ENCODE measurements around the gene C16orf54. TPM values are rescaled to one million over a fixed set of nuclear protein-coding genes. Genes with fewer than 3 reads are reported as not detected.
"Not testable (repeated sequence)": the region's sequence is repeated elsewhere in the genome, so short reads cannot be mapped to it uniquely, and the experiment has no call there.

Gene C16orf54
- total RNA-seq, 2 experiments from 2014 or later: 94.6 to 99.2 TPM

DNA sequence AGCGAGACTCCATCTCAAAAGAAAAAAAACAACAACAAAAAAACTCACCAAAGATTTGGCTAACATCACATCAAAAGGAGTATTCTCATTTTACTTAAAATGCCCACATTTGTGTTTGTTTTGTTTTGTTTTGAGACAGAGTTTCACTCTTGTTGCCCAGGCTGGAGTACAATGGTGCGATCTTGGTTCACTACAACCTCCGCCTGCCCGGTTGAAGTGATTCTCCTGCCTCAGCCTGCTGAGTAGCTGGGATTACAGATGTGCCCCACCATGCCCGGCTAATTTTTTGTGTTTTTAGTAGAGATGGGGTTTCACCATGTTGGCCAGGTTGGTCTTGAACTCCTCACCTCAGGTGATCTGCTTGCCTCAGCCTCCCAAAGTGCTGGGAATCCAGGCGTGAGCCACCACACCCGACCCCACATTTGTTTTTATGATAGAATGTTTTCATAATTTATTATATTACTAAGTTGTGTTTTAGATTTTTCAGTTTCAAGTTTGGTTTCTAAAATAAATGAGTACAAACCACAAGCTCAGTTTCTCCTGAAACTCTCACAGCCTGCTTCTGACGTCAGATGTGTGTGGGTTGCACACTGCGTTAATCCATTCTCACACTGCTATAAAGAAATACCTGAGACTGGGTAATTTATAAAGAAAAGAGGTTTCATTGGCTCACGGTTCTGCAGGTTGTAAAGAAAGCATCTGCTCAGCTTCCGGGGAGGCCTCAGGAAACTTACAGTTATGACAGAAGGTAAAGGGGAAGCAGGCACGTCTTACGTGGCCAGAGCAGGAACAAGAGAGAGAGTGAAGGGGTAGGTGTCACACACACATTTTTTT, 13.8 kb downstream of the C16orf54 start:
- peaks cover 16% of the 10 kb centered on the region for H3K27me3 Mint-ChIP-seq
- H3K4me1 Mint-ChIP-seq: peaks cover 39% of the 10 kb centered on the region

DNA sequence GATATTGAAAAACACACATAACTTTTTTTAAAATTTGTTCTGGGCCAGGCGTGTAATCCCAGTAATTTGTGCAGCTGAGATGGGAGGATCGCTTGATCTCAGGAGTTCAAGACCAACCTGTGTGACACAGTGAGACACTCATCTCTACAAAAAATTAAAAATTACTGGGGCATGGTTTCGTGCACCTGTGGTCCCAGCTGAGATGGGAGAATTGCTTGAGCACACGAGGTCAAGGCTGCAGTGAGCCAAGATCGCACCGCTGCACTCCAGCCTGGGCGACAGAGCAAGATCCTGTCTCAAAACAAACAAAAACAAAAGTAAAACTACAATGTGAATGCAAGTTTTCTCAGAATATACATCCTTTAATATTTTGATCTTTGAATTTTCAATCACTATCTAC, 15.1 kb downstream of the C16orf54 start:
- peaks cover 19% of the 10 kb centered on the region for H3K36me3 Mint-ChIP-seq (ENCODE audit: low read depth)
- no peak for DNase-seq
- ChIA-PET CTCF (interaction anchor here (0.5 to 2.4 kb wide), 6 partner anchors 8 to 118 kb away, joined by 3 to 10 read pairs (median 6); partner anchors contain the start of gene KIF22), POLR2A (interaction anchor here (0.8 to 5.2 kb wide), 5 partner anchors 8 to 74 kb away, joined by 3 to 35 read pairs (median 4); partner anchors contain the start of gene C16orf54)
- H3K9me3 Mint-ChIP-seq: peaks cover 5% of the 10 kb centered on the region
- peak overlapping the region; percentile 54 for H3K27ac Mint-ChIP-seq
- H3K4me1 Mint-ChIP-seq: peaks cover 32% of the 10 kb centered on the region
- no peak overlapping the region for H3K4me3 Mint-ChIP-seq
- peaks cover 16% of the 10 kb centered on the region for H3K27me3 Mint-ChIP-seq

More for the DNA sequence above, 13.8 kb downstream of the C16orf54 start:
- peak; percentile 56 for DNase-seq
- not testable (repeated sequence) for H3K4me3 Mint-ChIP-seq, H3K9me3 Mint-ChIP-seq
- CTCF ChIA-PET: interaction anchor here (0.5 to 2.4 kb wide), 8 partner anchors 9 to 116 kb away, joined by 3 to 10 read pairs (median 3); partner anchors contain the start of gene KIF22
- Mint-ChIP-seq H3K36me3 (ENCODE audit: low read depth) (peaks cover 30% of the 10 kb centered on the region), H3K27ac (peak overlapping the region; percentile 66)
- POLR2A ChIA-PET: interaction anchor here (0.6 to 5.2 kb wide), 7 partner anchors 13 to 76 kb away, joined by 3 to 35 read pairs (median 7); partner anchors contain the start of genes C16orf54 and KIF22

DNA sequence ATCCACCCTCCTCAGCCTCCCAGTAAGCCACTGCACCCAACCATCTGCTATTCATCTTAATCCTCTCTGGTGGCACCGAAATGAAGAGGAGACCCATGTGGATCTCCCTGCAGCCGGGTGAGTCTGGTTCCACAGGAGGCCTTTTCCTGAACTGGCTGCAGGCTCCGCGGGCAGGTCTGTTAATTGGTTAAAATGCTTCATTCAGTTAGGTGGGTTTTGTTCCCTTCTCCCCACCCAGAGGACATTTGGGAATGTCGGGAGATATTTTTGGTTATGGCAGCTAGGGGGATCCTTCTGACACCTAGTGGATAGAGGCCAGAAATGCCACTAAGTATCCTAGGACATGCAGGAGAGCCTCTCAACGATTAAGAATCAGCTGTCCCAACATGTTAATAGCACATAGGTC, 16.7 kb downstream of the C16orf54 start:
- H3K27me3 Mint-ChIP-seq: peaks cover 16% of the 10 kb centered on the region
- DNase-seq: no peak
- H3K36me3 Mint-ChIP-seq (ENCODE audit: low read depth): peaks cover 14% of the 10 kb centered on the region
- no peak overlapping the region for H3K27ac Mint-ChIP-seq
- peaks cover 30% of the 10 kb centered on the region for H3K4me1 Mint-ChIP-seq
- no peak overlapping the region for H3K4me3 Mint-ChIP-seq
- H3K9me3 Mint-ChIP-seq: peaks cover 5% of the 10 kb centered on the region
- CTCF ChIA-PET: interaction anchor here (0.7 to 2.4 kb wide), 10 partner anchors 9 to 361 kb away, joined by 3 to 9 read pairs (median 5); partner anchors contain the start of gene KIF22
- POLR2A ChIA-PET: interaction anchor here (0.9 to 2.4 kb wide), 4 partner anchors 10 to 75 kb away, joined by 3 to 9 read pairs (median 4); no protein-coding TSS in a partner anchor

GRCh38 chr16:29727452-29727851, 18.3 kb downstream of the C16orf54 start:
- no peak overlapping the region for H3K4me3 Mint-ChIP-seq
- no peak overlapping the region for H3K27ac Mint-ChIP-seq
- H3K27me3 Mint-ChIP-seq: peaks cover 16% of the 10 kb centered on the region
- peaks cover 24% of the 10 kb centered on the region for H3K4me1 Mint-ChIP-seq
- H3K9me3 Mint-ChIP-seq: peaks cover 2% of the 10 kb centered on the region
- DNase-seq: no peak
- ChIA-PET CTCF (interaction anchor here (0.5 to 2.1 kb wide), 3 partner anchors 27 to 1647 kb away, joined by 3 to 12 read pairs (median 3); no protein-coding TSS in a partner anchor), POLR2A (interaction anchor here (1.5 to 1.6 kb wide), 2 partner anchors 11 to 27 kb away, joined by 3 to 4 read pairs; no protein-coding TSS in a partner anchor)
- H3K36me3 Mint-ChIP-seq (ENCODE audit: low read depth): peaks cover 8% of the 10 kb centered on the region

- ChIA-PET POLR2A (interaction anchor here (1.5 to 1.6 kb wide), 2 partner anchors 12 to 27 kb away, joined by 3 to 4 read pairs; no protein-coding TSS in a partner anchor), CTCF (interaction anchor here (1.1 to 2.1 kb wide), 2 partner anchors 26 to 58 kb away, joined by 3 to 12 read pairs; no protein-coding TSS in a partner anchor)
- Mint-ChIP-seq H3K27ac (no peak overlapping the region), H3K27me3 (peaks cover 16% of the 10 kb centered on the region), H3K4me3 (no peak overlapping the region), H3K4me1 (peaks cover 19% of the 10 kb centered on the region), H3K9me3 (no peaks in the 10 kb centered on the region), H3K36me3 (ENCODE audit: low read depth) (peaks cover 5% of the 10 kb centered on the region)
- DNase-seq: no peak
Observed at GRCh38 chr16:29726845-29727377, 18.9 kb downstream of the C16orf54 start.

DNA sequence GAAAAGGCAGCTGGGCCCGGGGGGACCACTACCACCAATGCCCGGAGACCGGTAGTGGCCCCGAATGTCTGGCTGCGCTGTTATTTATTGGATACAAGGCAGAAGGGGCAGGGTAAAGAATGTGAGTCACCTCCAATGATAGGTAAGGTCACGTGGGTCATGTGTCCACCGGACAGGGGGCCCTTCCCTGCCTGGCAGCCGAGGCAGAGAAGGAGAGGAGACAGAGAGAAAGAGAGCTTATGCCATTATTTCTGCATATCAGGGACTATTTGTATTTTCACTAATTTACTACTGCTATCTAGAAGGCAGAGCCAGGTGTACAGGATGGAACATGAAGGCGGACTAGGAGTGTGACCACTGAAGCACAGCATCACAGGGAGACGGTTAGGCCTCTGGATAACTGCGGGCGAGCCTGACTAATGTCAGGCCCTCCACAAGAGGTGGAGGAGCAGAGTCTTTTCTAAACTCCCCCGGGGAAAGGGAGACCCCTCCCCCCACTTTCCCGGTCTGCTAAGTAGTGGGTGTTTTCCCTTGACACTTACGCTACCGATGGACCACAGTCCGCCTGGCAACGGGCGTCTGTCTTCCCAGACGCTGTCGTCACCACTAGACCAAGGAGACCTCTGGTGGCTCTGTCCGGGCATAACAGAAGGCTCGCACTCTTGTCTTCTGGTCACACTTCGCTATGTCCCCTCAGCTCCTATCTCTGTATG, 24.5 kb downstream of the C16orf54 start:
- not testable (repeated sequence) for H3K4me3 Mint-ChIP-seq

GRCh38 chr16:29720703-29721102, 25.1 kb downstream of the C16orf54 start:
- Mint-ChIP-seq H3K27ac (no peak overlapping the region), H3K4me3 (no peak overlapping the region), H3K36me3 (ENCODE audit: low read depth) (no peaks in the 10 kb centered on the region), H3K9me3 (no peaks in the 10 kb centered on the region), H3K4me1 (peaks cover 6% of the 10 kb centered on the region), H3K27me3 (no peaks in the 10 kb centered on the region)
- POLR2A ChIA-PET: interaction anchor here (0.9 kb wide), 1 partner anchor 18 kb away, joined by 3 read pairs; no protein-coding TSS in a partner anchor
- DNase-seq: no peak
- CTCF ChIA-PET: interaction anchor here (0.6 to 3.5 kb wide), 4 partner anchors 9 to 95 kb away, joined by 3 to 29 read pairs (median 4); no protein-coding TSS in a partner anchor

More for the DNA sequence above, 24.5 kb downstream of the C16orf54 start:
- H3K9me3 Mint-ChIP-seq; H3K36me3 Mint-ChIP-seq (ENCODE audit: low read depth); H3K27me3 Mint-ChIP-seq; H3K4me1 Mint-ChIP-seq; H3K27ac Mint-ChIP-seq; POLR2A ChIA-PET: not testable (repeated sequence)
- CTCF ChIA-PET: interaction anchor here (0.7 to 3.5 kb wide), 8 partner anchors 8 to 814 kb away, joined by 3 to 29 read pairs (median 4); partner anchors contain the start of genes C16orf54 and PAGR1
- peak; percentile 46 for DNase-seq

DNA sequence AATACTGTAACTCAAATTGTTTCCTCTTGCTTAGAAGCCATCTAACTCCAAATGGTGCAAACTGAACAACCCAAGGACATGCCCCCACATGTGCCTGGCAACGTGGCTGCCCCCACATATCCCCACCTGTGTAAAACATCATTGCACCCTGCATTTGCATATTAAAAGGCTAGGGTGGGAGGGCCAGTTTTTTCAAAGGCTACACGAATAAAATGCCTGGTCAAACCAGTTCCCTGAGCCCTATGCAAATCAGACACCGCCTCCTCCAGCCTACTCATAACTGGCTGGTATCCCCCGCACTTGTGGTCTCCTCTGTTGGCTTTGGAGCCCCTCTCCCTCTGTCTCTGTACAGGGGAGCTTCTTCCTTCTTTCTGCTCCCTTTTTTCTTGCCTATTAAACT, 26.7 kb downstream of the C16orf54 start:
- POLR2A ChIA-PET: no interaction called here
- DNase-seq: no peak
- no peaks in the 10 kb centered on the region for H3K9me3 Mint-ChIP-seq
- CTCF ChIA-PET: interaction anchor here (1.3 to 3.5 kb wide), 2 partner anchors 18 to 71 kb away, joined by 3 to 29 read pairs; no protein-coding TSS in a partner anchor
- no peak overlapping the region for H3K4me3 Mint-ChIP-seq
- no peak overlapping the region for H3K27ac Mint-ChIP-seq
- no peaks in the 10 kb centered on the region for H3K36me3 Mint-ChIP-seq (ENCODE audit: low read depth)
- peaks cover 5% of the 10 kb centered on the region for H3K27me3 Mint-ChIP-seq
- peaks cover 6% of the 10 kb centered on the region for H3K4me1 Mint-ChIP-seq

GRCh38 chr16:29717113-29717512, 28.7 kb downstream of the C16orf54 start:
- H3K27me3 Mint-ChIP-seq: peaks cover 5% of the 10 kb centered on the region
- ChIA-PET POLR2A (no interaction called here), CTCF (interaction anchor here (1.1 to 5.0 kb wide), 3 partner anchors 16 to 99 kb away, joined by 3 to 42 read pairs (median 3); partner anchors contain the start of gene PAGR1)
- no peak for DNase-seq
- H3K4me3 Mint-ChIP-seq: no peak overlapping the region
- H3K36me3 Mint-ChIP-seq (ENCODE audit: low read depth): no peaks in the 10 kb centered on the region
- H3K4me1 Mint-ChIP-seq: peaks cover 6% of the 10 kb centered on the region
- H3K9me3 Mint-ChIP-seq: no peaks in the 10 kb centered on the region
- H3K27ac Mint-ChIP-seq: no peak overlapping the region

DNA sequence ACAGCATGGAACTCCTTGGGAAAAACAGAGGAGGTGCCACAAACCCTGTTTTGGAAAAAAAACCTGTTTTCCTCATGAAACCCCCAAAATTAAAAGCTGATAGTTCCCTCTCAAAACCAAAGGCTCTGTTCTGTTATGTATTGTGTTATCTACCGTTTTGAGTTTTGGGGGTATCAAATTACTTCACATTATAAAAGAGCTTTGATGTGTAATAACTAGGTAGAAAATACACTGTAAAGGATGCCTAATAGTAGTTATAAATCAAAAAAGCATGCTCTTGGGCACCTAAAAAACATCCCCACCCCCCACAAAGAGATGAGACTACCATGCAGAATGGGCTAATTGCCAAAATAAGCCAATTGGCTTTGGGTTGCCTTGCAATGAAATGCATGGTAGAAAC, 30.8 kb downstream of the C16orf54 start:
- no peak overlapping the region for H3K4me3 Mint-ChIP-seq
- no peaks in the 10 kb centered on the region for H3K9me3 Mint-ChIP-seq
- no peak overlapping the region for H3K27ac Mint-ChIP-seq
- H3K36me3 Mint-ChIP-seq (ENCODE audit: low read depth): no peaks in the 10 kb centered on the region
- CTCF ChIA-PET: interaction anchor here (0.9 to 5.0 kb wide), 6 partner anchors 9 to 351 kb away, joined by 3 to 42 read pairs (median 4); partner anchors contain the start of gene ALDOA
- H3K27me3 Mint-ChIP-seq: peaks cover 8% of the 10 kb centered on the region
- peaks cover 11% of the 10 kb centered on the region for H3K4me1 Mint-ChIP-seq
- POLR2A ChIA-PET: interaction anchor here (1.2 kb wide), 2 partner anchors 17 to 133 kb away, joined by 3 read pairs; no protein-coding TSS in a partner anchor
- no peak for DNase-seq

GRCh38 chr16:29714396-29714795, 31.4 kb downstream of the C16orf54 start:
- CTCF ChIA-PET: interaction anchor here (0.9 to 5.0 kb wide), 5 partner anchors 10 to 71 kb away, joined by 3 to 42 read pairs (median 3); no protein-coding TSS in a partner anchor
- no peak for DNase-seq
- H3K4me3 Mint-ChIP-seq: no peak overlapping the region
- H3K36me3 Mint-ChIP-seq (ENCODE audit: low read depth): no peaks in the 10 kb centered on the region
- peaks cover 14% of the 10 kb centered on the region for H3K4me1 Mint-ChIP-seq
- peaks cover 8% of the 10 kb centered on the region for H3K27me3 Mint-ChIP-seq
- H3K9me3 Mint-ChIP-seq: no peaks in the 10 kb centered on the region
- no peak overlapping the region for H3K27ac Mint-ChIP-seq
- POLR2A ChIA-PET: interaction anchor here (0.8 to 1.2 kb wide), 3 partner anchors 18 to 134 kb away, joined by 3 read pairs; no protein-coding TSS in a partner anchor

DNA sequence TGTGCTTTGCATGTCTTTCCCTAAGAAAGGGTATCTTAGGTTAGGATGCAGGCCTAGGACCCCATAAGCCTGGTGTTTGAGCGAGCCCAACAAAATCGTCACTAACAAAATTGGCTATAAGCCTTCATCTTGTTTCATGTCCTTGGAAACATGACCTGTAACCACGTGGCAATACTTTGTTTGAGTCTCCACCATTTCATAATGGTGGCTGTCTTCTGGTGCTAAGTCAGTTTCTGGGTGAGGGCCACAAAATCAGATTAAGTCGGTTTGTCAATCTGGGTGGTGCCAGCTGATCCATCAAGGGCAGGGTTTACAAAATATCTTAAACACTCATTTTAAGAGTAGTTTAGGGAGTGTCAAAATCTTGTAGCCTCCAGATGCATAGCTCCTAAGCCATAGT, 33.0 kb downstream of the C16orf54 start:
- peaks cover 8% of the 10 kb centered on the region for H3K27me3 Mint-ChIP-seq
- CTCF ChIA-PET: interaction anchor here (0.9 to 2.5 kb wide), 4 partner anchors 8 to 72 kb away, joined by 3 to 29 read pairs (median 4); no protein-coding TSS in a partner anchor

More for the DNA sequence above, 33.0 kb downstream of the C16orf54 start:
- H3K9me3 Mint-ChIP-seq: no peaks in the 10 kb centered on the region
- DNase-seq: no peak
- H3K4me3 Mint-ChIP-seq: no peak overlapping the region
- H3K4me1 Mint-ChIP-seq: peaks cover 14% of the 10 kb centered on the region
- no peaks in the 10 kb centered on the region for H3K36me3 Mint-ChIP-seq (ENCODE audit: low read depth)
- POLR2A ChIA-PET: interaction anchor here (1.0 to 1.2 kb wide), 2 partner anchors 33 to 78 kb away, joined by 3 to 6 read pairs; partner anchors contain the start of genes C16orf54 and KIF22
- no peak overlapping the region for H3K27ac Mint-ChIP-seq
